HG02852 (cell line): ENCODE results near the gene DDX47.
"Not testable (repeated sequence)": the region's sequence is repeated elsewhere in the genome, so short reads cannot be mapped to it uniquely, and the experiment has no call there.

ENCODE experiments used
- ATAC-seq: cut with Tn5 transposase; IDR thresholded peaks from one replicate; pipeline ENCODE4 v1.9.1; 2021; ENCODE audit warnings: mild to moderate bottlenecking, moderate library complexity; ENCODE audit not compliant: unreplicated experiment

Gene DDX47

DNA sequence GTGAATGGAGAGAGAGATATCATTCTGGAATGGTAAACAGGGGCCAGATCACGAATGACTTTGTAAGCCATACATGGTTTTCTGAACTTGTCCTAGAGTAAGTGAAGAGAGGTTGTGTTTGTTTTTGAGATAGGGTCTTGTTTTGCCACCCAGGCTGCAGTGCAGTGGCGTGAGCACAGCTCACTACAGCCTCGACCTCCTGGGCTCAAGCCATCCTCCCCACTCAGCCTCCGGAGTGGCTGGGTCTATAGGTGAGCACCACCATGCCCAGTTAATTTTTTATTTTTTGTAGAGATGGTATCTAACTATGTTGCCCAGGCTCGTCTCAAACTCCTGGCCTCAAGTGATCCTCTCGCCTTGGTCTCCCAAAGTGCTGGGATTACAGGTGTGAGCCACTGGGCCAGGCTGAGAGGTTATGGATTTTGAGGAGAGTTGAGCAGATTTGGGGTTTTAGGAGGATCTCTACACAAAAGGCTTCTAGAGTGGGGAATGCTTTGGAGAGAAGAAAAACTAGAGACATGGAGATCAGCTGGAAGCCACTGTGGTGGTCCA lies 58.5 kb downstream of the DDX47 start:
- no peak for ATAC-seq

DNA sequence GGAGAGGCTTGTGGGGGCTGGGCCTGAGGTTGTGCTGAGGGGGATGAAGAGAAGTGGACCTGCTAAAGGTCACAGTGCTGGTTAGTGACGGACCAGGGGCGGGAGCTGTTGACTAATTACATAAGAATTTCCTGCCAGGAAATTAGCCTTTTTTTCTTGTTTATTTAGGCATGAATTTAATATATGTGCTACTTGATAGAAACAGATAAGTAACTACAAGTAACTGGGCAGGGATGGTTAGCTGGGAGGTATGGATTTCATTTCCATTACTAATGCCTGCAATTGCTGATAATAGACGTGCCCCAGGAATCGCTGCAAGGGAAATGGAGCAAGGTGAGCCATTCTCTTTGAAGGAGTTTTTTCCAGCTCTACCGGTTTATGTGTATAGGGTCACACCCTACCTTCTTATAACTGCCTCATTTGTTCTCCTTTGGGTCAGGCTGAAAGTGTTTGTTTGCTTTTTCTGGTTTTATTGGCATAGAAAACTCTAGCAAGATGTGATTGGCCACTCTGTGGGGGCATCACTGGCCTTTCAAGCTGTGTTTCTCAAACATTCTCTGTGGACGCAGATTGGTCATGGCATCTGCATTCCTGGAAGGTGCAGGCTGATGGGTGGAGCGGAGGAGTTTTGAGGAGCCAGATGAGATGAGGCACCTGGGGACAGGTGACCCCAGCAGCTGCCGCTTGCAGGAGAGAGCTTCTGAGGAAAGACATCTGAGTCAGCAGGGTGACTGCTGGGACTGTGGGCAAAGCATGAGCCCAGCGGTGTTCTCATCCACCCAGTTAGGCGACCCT lies 59.2 kb downstream of the DDX47 start:
- ATAC-seq: no peak

DNA sequence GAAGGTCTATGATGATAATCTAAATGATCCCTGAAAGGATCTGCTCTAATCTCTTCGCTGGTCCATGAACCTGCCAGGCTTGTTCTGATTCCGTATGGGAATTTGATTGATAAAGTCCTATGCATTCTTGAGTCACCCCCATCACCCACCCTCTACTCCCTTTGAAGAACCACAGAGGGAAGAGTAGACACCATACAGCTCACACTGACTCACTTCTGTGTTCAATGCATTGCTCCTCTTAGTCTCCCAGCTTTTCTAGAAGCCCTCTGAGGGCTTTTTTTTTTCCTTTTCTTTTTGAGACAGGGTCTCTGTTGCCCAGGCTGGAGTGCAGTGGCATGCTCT lies 59.8 kb downstream of the DDX47 start:
- no peak for ATAC-seq

DNA sequence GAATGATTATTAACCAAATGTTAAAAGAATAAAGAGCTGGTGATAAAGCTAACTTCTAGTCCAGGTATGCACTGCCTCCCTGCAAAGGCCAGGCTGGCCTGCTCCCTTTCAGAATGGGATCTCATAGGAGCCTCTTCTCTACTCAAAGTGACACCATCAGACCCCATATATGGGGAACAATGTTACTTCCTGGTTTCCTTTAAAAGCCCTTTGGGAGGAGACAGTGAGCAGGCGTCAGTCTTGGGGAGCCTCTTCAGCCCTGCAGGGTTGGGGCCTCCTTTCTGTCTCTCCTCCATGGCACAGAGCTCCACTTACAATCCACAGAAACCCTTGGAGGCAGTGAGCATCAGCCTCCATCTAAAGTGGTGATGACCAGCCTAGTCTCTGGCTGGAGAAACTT lies 60.9 kb downstream of the DDX47 start:
- no peak for ATAC-seq

DNA sequence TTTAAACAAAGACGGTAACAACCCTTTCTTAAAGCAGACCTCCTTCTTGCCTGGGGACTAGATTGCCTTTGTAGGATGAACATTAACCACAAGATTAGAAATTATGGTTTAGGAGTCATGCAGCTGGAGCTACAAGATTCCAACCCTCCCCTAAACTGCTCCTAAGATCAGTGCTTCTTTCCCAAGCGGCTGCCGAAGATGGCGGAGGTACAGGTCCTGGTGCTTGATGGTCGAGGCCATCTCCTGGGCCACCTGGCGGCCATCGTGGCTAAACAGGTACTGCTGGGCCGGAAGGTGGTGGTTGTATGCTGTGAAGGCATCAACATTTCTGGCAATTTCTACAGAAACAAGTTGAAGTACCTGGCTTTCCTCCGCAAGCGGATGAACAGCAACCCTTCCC lies 62.2 kb downstream of the DDX47 start:
- ATAC-seq: not testable (repeated sequence)

DNA sequence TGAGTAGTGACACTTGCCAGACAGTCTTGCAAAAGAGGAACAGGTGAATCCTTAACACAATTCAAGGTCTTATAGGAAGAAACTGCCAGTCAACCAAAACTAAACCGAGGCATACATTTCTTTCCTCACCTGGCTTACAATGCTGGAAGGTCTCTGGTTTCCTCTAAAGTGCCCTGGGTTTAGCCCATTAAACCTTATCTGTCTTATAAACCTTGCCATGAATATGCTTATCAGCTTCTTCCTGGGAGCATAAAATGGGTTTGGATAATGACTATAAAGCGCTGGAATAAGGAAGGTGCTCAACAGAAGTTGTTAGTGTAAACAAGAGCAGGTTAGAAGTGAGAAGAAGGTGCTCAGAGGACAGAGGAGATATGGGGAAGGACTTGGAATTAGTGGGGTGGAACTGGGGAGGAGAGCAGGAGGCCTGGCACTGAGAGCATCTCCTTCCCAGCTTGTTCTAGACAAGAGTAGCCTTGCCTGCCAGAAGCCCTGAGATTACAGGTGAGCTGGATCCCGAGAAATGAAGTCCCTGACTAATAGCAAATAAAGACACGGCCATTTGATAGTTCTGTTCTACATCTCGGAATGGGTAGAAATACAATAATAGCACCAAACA lies 64.1 kb downstream of the DDX47 start:
- ATAC-seq: no peak

DNA sequence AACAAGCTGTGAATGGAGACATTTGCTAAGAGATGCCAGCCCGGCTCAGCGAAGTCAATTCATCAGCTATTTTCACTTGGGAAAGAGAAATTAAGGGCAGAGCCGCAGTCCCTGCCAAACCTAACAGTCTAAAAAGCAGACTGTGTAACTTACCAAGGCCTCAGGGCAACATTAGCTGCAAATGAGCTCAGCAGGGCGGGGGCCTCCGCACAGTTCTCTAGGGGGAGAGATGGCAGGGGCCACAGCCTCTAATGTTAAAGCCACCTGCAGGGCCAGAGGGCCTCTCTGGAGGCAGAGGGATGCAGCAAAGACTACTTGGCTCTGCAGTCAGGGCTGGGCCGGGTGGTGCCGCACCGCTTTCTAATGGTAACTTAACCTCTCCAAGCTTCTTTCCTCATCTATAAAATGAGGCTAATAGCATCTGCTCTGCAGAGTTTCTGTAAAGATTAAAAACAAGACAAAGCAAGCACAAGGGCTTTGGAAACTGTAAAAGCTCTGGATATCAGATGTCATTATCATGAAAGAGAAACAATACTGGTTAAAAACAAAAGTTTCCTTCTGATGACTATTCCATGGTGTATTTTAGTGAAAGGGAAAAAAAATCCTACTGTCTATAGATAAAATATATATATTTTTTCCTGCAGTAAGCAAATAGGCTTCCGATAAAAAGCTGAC lies 64.8 kb downstream of the DDX47 start:
- no peak for ATAC-seq
